ENCODE data around the gene ABI3. TPM values are rescaled to one million over a fixed set of nuclear protein-coding genes. Genes with fewer than 3 reads are reported as not detected.

Gene ABI3
- total RNA-seq, 1 donor from 2014 or later = 0.77 TPM

DNA sequence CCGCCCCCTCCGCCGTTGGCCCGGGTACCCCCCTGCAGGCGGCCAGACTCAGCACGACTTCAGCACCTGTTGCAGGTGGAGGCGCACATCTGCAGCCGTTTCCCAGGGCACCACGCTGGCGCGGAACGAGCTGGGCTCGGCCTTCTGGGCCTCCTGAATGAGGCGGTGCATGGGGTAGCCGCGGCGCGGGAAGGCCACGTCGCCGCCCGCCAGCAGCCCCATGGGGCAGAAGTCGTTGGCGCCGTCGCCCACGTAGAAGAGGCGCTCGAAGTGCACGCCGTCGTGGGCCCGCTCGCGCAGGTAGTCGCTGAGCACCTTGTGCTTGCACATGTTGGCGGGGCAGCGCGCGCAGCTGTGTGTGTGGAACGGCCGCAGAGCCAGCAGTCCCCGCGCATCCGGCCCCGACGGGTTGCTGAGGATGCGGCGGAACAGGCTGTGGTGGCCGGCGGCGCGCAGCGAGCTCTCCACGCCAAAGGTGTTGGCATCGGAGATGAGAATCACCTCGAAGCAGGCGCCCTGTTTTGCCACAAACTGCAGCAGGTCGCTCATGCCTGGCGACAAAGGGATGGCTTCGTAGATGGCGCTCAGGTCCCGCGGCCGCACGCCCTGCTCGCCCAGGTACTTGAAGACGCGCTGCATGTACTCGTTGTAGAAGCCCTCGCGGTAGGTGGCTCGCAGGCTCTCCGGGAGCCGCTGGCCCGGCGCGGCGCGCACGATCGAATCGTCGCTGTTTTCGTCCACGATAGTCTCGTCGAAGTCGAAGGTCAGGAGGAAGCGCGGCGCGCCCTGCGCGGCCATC lies 13.9 kb downstream of the ABI3 start:
- peaks cover 12% of the 10 kb centered on the region for H4K20me1 ChIP-seq (ENCODE audit: insufficient read depth, low read length)
- no peaks in the 10 kb centered on the region for H3K9me3 ChIP-seq (ENCODE audit: insufficient read depth, low read depth, low read length)
- Mint-ChIP-seq H3K36me3 (ENCODE audit: low read depth, unreplicated experiment) (peaks cover 5% of the 10 kb centered on the region), H3K27me3 (ENCODE audit: low read depth, unreplicated experiment) (peaks cover 63% of the 10 kb centered on the region), H3K4me1 (ENCODE audit: low read depth, unreplicated experiment) (peaks cover 7% of the 10 kb centered on the region), H3K4me3 (ENCODE audit: unreplicated experiment) (no peak overlapping the region), H3K9me3 (ENCODE audit: unreplicated experiment) (no peaks in the 10 kb centered on the region), H3K27ac (ENCODE audit: unreplicated experiment) (no peak overlapping the region)
- no peak for FAIRE-seq
- H3K9ac ChIP-seq (ENCODE audit: low read length) = no peak overlapping the region
- H3K27me3 ChIP-seq (ENCODE audit: insufficient read depth, low read length) = peaks cover 46% of the 10 kb centered on the region
- TF ChIP-seq, protein P1, sequence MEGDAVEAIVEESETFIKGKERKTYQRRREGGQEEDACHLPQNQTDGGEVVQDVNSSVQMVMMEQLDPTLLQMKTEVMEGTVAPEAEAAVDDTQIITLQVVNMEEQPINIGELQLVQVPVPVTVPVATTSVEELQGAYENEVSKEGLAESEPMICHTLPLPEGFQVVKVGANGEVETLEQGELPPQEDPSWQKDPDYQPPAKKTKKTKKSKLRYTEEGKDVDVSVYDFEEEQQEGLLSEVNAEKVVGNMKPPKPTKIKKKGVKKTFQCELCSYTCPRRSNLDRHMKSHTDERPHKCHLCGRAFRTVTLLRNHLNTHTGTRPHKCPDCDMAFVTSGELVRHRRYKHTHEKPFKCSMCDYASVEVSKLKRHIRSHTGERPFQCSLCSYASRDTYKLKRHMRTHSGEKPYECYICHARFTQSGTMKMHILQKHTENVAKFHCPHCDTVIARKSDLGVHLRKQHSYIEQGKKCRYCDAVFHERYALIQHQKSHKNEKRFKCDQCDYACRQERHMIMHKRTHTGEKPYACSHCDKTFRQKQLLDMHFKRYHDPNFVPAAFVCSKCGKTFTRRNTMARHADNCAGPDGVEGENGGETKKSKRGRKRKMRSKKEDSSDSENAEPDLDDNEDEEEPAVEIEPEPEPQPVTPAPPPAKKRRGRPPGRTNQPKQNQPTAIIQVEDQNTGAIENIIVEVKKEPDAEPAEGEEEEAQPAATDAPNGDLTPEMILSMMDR (IDR thresholded peaks at IDR 0.05; ENCODE audit: insufficient read depth, low read depth, low read length) = no peak
- TF ChIP-seq EZH2 (IDR thresholded peaks at IDR 0.05; ENCODE audit: insufficient read depth, low read length) = peak; percentile 89
- H3K4me2 ChIP-seq (ENCODE audit: low read length) = peak overlapping the region; percentile 72
- peak overlapping the region; percentile 66 for H2AFZ ChIP-seq (ENCODE audit: low read depth, low read length)
- no peaks in the 10 kb centered on the region for H3K79me2 ChIP-seq (ENCODE audit: insufficient read depth, low read length)
- no peak overlapping the region for H3K4me3 ChIP-seq (ENCODE audit: insufficient read depth, low read depth, low read length)
- H3K4me1 ChIP-seq (ENCODE audit: insufficient read depth, low read length) = peaks cover 6% of the 10 kb centered on the region
- no peak overlapping the region for H3K27ac ChIP-seq (ENCODE audit: low read depth, low read length)
- DNase-seq (ENCODE audit: low read depth) = no peak
- H3K36me3 ChIP-seq (ENCODE audit: insufficient read depth, low read length) = no peaks in the 10 kb centered on the region

DNA sequence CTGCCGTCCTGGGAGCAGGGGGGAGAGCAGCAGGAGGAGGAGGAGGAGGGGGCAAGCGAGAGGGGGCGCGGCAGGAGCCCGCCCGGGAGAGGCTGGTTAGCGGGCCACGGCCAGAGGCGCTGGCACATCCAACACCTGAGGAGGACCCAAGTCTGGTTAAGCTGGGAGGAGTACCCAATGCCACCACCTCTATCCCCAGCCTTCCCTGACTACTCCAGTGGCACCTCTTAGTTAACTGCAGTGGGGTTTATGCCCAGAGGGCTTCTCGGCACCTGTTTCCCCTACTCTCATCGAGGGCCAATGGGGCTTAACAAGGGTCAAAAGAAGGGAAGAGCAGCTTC lies 14.5 kb downstream of the ABI3 start:
- H2AFZ ChIP-seq (ENCODE audit: low read depth, low read length) = peak overlapping the region; percentile 66
- peaks cover 6% of the 10 kb centered on the region for H3K4me1 ChIP-seq (ENCODE audit: insufficient read depth, low read length)
- Mint-ChIP-seq H3K36me3 (ENCODE audit: low read depth, unreplicated experiment) (peaks cover 5% of the 10 kb centered on the region), H3K9me3 (ENCODE audit: unreplicated experiment) (no peaks in the 10 kb centered on the region), H3K4me1 (ENCODE audit: low read depth, unreplicated experiment) (peaks cover 10% of the 10 kb centered on the region), H3K4me3 (ENCODE audit: unreplicated experiment) (no peak overlapping the region), H3K27ac (ENCODE audit: unreplicated experiment) (no peak overlapping the region), H3K27me3 (ENCODE audit: low read depth, unreplicated experiment) (peaks cover 67% of the 10 kb centered on the region)
- peak overlapping the region; percentile 72 for H3K4me2 ChIP-seq (ENCODE audit: low read length)
- TF ChIP-seq EZH2 (IDR thresholded peaks at IDR 0.05; ENCODE audit: insufficient read depth, low read length) = no peak
- TF ChIP-seq, protein P1 (IDR thresholded peaks at IDR 0.05; ENCODE audit: insufficient read depth, low read depth, low read length) = no peak
- no peaks in the 10 kb centered on the region for H3K36me3 ChIP-seq (ENCODE audit: insufficient read depth, low read length)
- H3K9ac ChIP-seq (ENCODE audit: low read length) = no peak overlapping the region
- FAIRE-seq = no peak
- peaks cover 12% of the 10 kb centered on the region for H4K20me1 ChIP-seq (ENCODE audit: insufficient read depth, low read length)
- no peaks in the 10 kb centered on the region for H3K9me3 ChIP-seq (ENCODE audit: insufficient read depth, low read depth, low read length)
- no peaks in the 10 kb centered on the region for H3K79me2 ChIP-seq (ENCODE audit: insufficient read depth, low read length)
- no peak overlapping the region for H3K4me3 ChIP-seq (ENCODE audit: insufficient read depth, low read depth, low read length)
- no peak for DNase-seq (ENCODE audit: low read depth)
- H3K27me3 ChIP-seq (ENCODE audit: insufficient read depth, low read length) = peaks cover 48% of the 10 kb centered on the region
- H3K27ac ChIP-seq (ENCODE audit: low read depth, low read length) = no peak overlapping the region
